Endothelial cell of umbilical vein (primary cell): ENCODE measurements around the gene PLPPR3. TPM values are rescaled to one million over a fixed set of nuclear protein-coding genes. Genes with fewer than 3 reads are reported as not detected.

Source experiments
- BruUV-seq: library from RNA; stranded (reverse); fragments of 400-500 nt; replicated peaks from 2 replicates; lab custom pipeline; 2021; lab: Mats Ljungman, UMichigan
- CTCF ChIA-PET: fragments of 300-600, 350-600 bp; sonication (Branson Sonifier 250); formaldehyde crosslinking; loops from one replicate; lab custom pipeline; 2021; ENCODE audit warnings: antibody characterized with exemption, inconsistent platforms; lab: Charles Lee
- POLR2A ChIA-PET: fragments of 300-600, 350-600 bp; sonication (Branson Sonifier 250); formaldehyde crosslinking; loops from one replicate; lab custom pipeline; 2021; ENCODE audit warnings: antibody characterized with exemption, inconsistent platforms; lab: Charles Lee
- DNase-seq: peaks from one replicate; pipeline ENCODE4 v3.0.0-alpha.2; 2011; ENCODE audit warnings: low read depth, low spot score
- FAIRE-seq: peaks from 2 replicates; lab custom pipeline; 2011; peaks lifted over from hg19 to GRCh38; lab: Jason Lieb, UNC
- H2AFZ ChIP-seq: 2 replicates; pipeline ENCODE4 v1.6.0; 2012; ENCODE audit warnings: low read depth, low read length, control low read depth, inconsistent platforms
- H3K27ac ChIP-seq: 2 replicates; pipeline ENCODE4 v1.5.1; 2011; ENCODE audit warnings: low read depth, mild to moderate bottlenecking, control low read depth, low read length, moderate library complexity; ENCODE audit not compliant: insufficient read depth
- H3K27me3 ChIP-seq, 2 experiments: 2 replicates each; pipeline versions ENCODE4 v1.6.0 to v1.6.1; 2011; ENCODE audit warnings: low read length in 2 of 2, mixed read lengths in 1 of 2; ENCODE audit not compliant: control insufficient read depth in 2 of 2, insufficient read depth in 2 of 2
- H3K36me3 ChIP-seq, 2 experiments: 2 replicates in 1 of 2; 3 replicates in 1 of 2; pipeline ENCODE4 v1.5.1; 2011; ENCODE audit warnings: low read length in 2 of 2, mild to moderate bottlenecking in 1 of 2, moderate library complexity in 1 of 2; ENCODE audit not compliant: control insufficient read depth in 2 of 2, insufficient read depth in 2 of 2; ENCODE audit errors: extremely low read depth in 1 of 2
- H3K4me1 ChIP-seq: 3 replicates; pipeline ENCODE4 v1.5.1; 2011; ENCODE audit warnings: mild to moderate bottlenecking, low read length; ENCODE audit not compliant: control insufficient read depth, insufficient read depth; ENCODE audit errors: extremely low read depth
- H3K4me2 ChIP-seq: 2 replicates; pipeline ENCODE4 v1.6.1; 2011; ENCODE audit warnings: low read length, control low read depth, mixed read lengths; ENCODE audit not compliant: insufficient read depth
- H3K4me3 ChIP-seq, 3 experiments: fragments of 200-600 bp in 1 of 3; sonication (generic), shearing (Covaris generic) in 1 of 3; replicated peaks in 1 of 3; 2 replicates each; pipeline ENCODE4 v1.5.1; 2011 to 2016; ENCODE audit warnings: control low read depth in 3 of 3, low read length in 3 of 3, mild to moderate bottlenecking in 2 of 3, inconsistent platforms in 1 of 3, low read depth in 1 of 3, moderate library complexity in 1 of 3; ENCODE audit not compliant: insufficient read depth in 1 of 3
- H3K79me2 ChIP-seq: 2 replicates; pipeline ENCODE4 v1.6.0; 2012; ENCODE audit warnings: low read length, inconsistent platforms; ENCODE audit not compliant: control insufficient read depth, insufficient read depth
- H3K9ac ChIP-seq: replicated peaks from 2 replicates; pipeline ENCODE3; 2011; ENCODE audit warnings: low read length, control low read depth; ENCODE audit not compliant: insufficient read depth; ENCODE audit errors: extremely low read depth
- H3K9me1 ChIP-seq: replicated peaks from 3 replicates; pipeline ENCODE4 v1.6.0; 2011; ENCODE audit warnings: mild to moderate bottlenecking, low read length; ENCODE audit not compliant: control insufficient read depth, insufficient read depth; ENCODE audit errors: extremely low read depth
- H3K9me3 ChIP-seq: replicated peaks from 2 replicates; pipeline ENCODE4 v1.5.1; 2012; ENCODE audit warnings: low read length, inconsistent platforms; ENCODE audit not compliant: control insufficient read depth, insufficient read depth
- H4K20me1 ChIP-seq: replicated peaks from 2 replicates; pipeline ENCODE3; 2011; ENCODE audit warnings: mild to moderate bottlenecking, low read length; ENCODE audit not compliant: control insufficient read depth, insufficient read depth; ENCODE audit errors: extremely low read depth
- CTCF ChIP-seq, 2 donors: IDR thresholded peaks; 1 replicate in 1 of 2; 2 replicates in 1 of 2; pipeline ENCODE4 v1.5.1; 2011; ENCODE audit warnings: low read length in 2 of 2, mild to moderate bottlenecking in 2 of 2, moderate library complexity in 2 of 2, control low read depth in 1 of 2, inconsistent platforms in 1 of 2, low read depth in 1 of 2; ENCODE audit not compliant: insufficient read depth in 1 of 2; ENCODE audit errors: extremely low read depth in 1 of 2
- EZH2 ChIP-seq: IDR thresholded peaks from 2 replicates; pipeline ENCODE4 v1.6.1; 2012; ENCODE audit warnings: borderline replicate concordance, low read depth, mild to moderate bottlenecking, moderate library complexity, low read length, inconsistent platforms; ENCODE audit not compliant: severe bottlenecking
- FOS ChIP-seq: IDR thresholded peaks from 2 replicates; pipeline ENCODE4 v1.6.1; 2011; ENCODE audit warnings: mild to moderate bottlenecking, low read length, moderate library complexity, borderline replicate concordance; ENCODE audit not compliant: insufficient read depth
- GATA2 ChIP-seq: IDR thresholded peaks from 2 replicates; pipeline ENCODE4 v1.7.0; 2011; ENCODE audit warnings: low read depth, mild to moderate bottlenecking, moderate library complexity, mixed read lengths, low read length; ENCODE audit not compliant: insufficient read length, insufficient read depth
- JUN ChIP-seq: IDR thresholded peaks from 2 replicates; pipeline ENCODE4 v1.6.1; 2011; ENCODE audit warnings: borderline replicate concordance, low read depth; ENCODE audit not compliant: insufficient read length, insufficient read depth
- MAX ChIP-seq: IDR thresholded peaks from 2 replicates; pipeline ENCODE4 v1.6.1; 2011; ENCODE audit not compliant: insufficient read depth, insufficient read length
- MYC ChIP-seq: IDR thresholded peaks from one replicate; pipeline ENCODE4 v1.6.1; 2011; ENCODE audit warnings: mild to moderate bottlenecking, low read depth, low read length
- POLR2A ChIP-seq: IDR thresholded peaks from 2 replicates; pipeline ENCODE4 v1.6.1; 2012; ENCODE audit warnings: low read depth, mild to moderate bottlenecking, control low read depth, low read length
- POLR2AphosphoS5 ChIP-seq: IDR thresholded peaks from 2 replicates; pipeline ENCODE4 v1.6.1; 2012; ENCODE audit warnings: low read depth, mild to moderate bottlenecking, control low read depth, low read length, moderate library complexity; ENCODE audit not compliant: insufficient read depth
- dilution Hi-C: fragments of 300-500 bp; cut with MboI; formaldehyde crosslinking; loops from one replicate; pipeline ENCODE4 v1.15.0; 2019; ENCODE audit warnings: low sequenced_read_pairs; ENCODE audit not compliant: extremely low pct_ligation_motif_present
- intact Hi-C: fragments of 100-400 bp; cut with micrococcal nuclease; formaldehyde crosslinking; loops from one replicate; pipeline ENCODE4 v1.10.0; 2022
- polyA plus RNA-seq, 4 experiments: library from polyadenylated mRNA; depleted of rRNA in 3 of 4; stranded (reverse) in 3 of 4; unstranded in 1 of 4; fragments of >200 nt; gene quantifications; 2 replicates each; pipeline versions ENCODE4 v1.2.1 to v1.2.3, GENCODE V29; 2011 to 2012; ENCODE audit warnings: missing spikeins in 1 of 4
- total RNA-seq: library from RNA; stranded (reverse); gene quantifications from 2 replicates; pipeline ENCODE4 v1.2.3, GENCODE V29; 2021

PLPPR3 gene
- total and polyA plus RNA-seq, 2 donors (not counting 3 experiments of a cell fraction or from before 2014, with no cell fraction given): 1.1 to 1.2 TPM

- POLR2A ChIA-PET: no interaction called here
- Histone ChIP-seq H3K4me2 (no peak overlapping the region), H3K4me1 (peaks cover 32% of the 10 kb centered on the region), H3K79me2 (peaks cover 13% of the 10 kb centered on the region), H3K9ac (no peak overlapping the region), H3K27me3 (no peaks in the 10 kb centered on the region), H3K4me3 (no peak overlapping the region), H3K27ac (no peak overlapping the region), H2AFZ (no peak overlapping the region), H3K36me3 (no peaks in the 10 kb centered on the region), H4K20me1 (no peaks in the 10 kb centered on the region), H3K9me3 (no peaks in the 10 kb centered on the region), H3K9me1 (no peaks in the 10 kb centered on the region)
- TF ChIP-seq CTCF (IDR thresholded peaks at IDR 0.05; ENCODE audit: extremely low read depth in 1 of 2, insufficient read depth in 1 of 2, low read depth in 1 of 2, low read length in 2 of 2): no peak
- no peak for TF ChIP-seq MAX
- TF ChIP-seq JUN: no peak
- TF ChIP-seq FOS: no peak
- no peak for TF ChIP-seq MYC
- no peak for TF ChIP-seq POLR2A
- TF ChIP-seq EZH2: no peak
- no peak for TF ChIP-seq POLR2AphosphoS5
- no peak for TF ChIP-seq GATA2
- CTCF ChIA-PET: no interaction called here
- no TSS peak for BruUV-seq
- no peak for FAIRE-seq
- DNase-seq: no peak
- dilution Hi-C loops: no loop called here
- intact Hi-C loops: no loop called here
These were observed 40.8 kb downstream of the PLPPR3 start for GRCh38 chr19:780935-781334.
